ENCODE data around the gene NCOA3.

DNA sequence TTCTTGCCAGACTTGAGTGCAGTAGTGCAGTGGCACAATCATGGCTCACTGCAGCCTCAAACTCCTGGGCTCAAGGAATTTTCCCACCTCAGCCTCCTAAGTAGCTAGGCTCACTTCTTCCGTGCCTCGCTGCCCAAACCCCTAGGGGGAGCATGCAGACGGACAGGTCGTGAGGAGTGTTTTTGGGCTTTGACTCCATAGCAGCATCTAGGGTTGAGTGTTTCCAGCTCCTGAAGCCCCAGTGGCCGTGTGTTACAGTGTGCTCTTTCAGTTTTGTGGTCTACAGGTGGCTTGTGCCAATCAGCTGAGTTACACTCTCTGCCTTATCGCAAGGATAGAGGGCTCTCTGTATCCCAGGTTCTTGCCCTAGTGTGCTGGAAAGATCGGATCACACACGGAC lies 33.4 kb downstream of the NCOA3 start:
- TF ChIP-seq POLR2A (IDR thresholded peaks at IDR 0.05) (no peak), POLR2AphosphoS5 (IDR thresholded peaks at IDR 0.05) (no peak)
